Measurements from ENCODE around the gene ZBTB32. TPM values are rescaled to one million over a fixed set of nuclear protein-coding genes. Genes with fewer than 3 reads are reported as not detected.

Gene ZBTB32
- total RNA-seq, 1 donor from 2014 or later, result not detected

DNA sequence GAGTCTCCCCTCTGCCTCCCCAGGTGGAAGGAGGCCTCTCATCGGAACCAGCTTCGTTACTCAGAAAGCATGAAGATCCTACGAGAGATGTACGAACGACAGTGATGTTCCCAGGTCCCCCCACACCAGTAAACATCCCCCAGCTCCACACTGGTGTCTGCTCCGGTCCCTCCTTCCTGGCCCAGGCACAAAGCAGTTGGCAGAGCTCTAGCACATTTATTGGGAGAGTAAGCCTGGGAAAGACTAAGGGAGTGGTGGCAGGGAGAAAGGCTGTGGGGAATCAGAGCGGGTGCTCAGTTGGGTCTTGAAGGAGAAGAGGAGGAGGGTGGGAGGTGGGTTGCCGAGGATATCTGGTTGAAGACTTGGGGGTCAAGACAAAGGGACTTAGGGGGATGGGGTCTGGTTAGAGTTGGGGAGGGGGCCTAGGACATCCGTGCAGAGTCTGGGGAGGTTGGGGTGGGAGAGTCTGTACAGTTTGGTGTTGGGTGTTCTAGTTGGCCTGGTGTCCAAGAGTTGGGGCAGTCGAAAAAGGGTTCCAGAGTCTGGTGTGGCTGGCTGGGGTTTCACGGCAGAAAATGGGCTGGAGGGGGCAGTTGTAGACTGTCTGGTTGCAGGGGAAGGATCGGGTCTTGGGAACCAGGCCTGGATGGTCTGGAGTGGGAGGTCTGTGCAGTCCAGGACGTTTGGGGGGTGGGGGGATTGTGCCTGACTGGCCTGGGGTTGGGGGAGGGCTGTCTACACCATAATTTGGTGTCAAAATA is 50.2 kb downstream of the ZBTB32 start:
- Histone ChIP-seq H3K4me1 (ENCODE audit: insufficient read depth, low read length) (peaks cover 35% of the 10 kb centered on the region), H3K27ac (ENCODE audit: low read depth, low read length) (no peak overlapping the region), H3K27me3 (ENCODE audit: insufficient read depth, low read length) (no peaks in the 10 kb centered on the region), H4K20me1 (ENCODE audit: insufficient read depth, low read length) (peaks cover 21% of the 10 kb centered on the region), H2AFZ (ENCODE audit: low read depth, low read length) (no peak overlapping the region), H3K79me2 (ENCODE audit: insufficient read depth, low read length) (peaks cover 41% of the 10 kb centered on the region), H3K9ac (ENCODE audit: low read length) (no peak overlapping the region), H3K4me2 (ENCODE audit: low read length) (peak overlapping the region; percentile 96), H3K36me3 (ENCODE audit: insufficient read depth, low read length) (peaks cover 5% of the 10 kb centered on the region), H3K9me3 (ENCODE audit: insufficient read depth, low read depth, low read length) (no peaks in the 10 kb centered on the region), H3K4me3 (ENCODE audit: insufficient read depth, low read depth, low read length) (no peak overlapping the region)
- H3K4me1 Mint-ChIP-seq (ENCODE audit: low read depth, unreplicated experiment), result peaks cover 22% of the 10 kb centered on the region
- no peaks in the 10 kb centered on the region for H3K9me3 Mint-ChIP-seq (ENCODE audit: unreplicated experiment)
- TF ChIP-seq, protein P1, sequence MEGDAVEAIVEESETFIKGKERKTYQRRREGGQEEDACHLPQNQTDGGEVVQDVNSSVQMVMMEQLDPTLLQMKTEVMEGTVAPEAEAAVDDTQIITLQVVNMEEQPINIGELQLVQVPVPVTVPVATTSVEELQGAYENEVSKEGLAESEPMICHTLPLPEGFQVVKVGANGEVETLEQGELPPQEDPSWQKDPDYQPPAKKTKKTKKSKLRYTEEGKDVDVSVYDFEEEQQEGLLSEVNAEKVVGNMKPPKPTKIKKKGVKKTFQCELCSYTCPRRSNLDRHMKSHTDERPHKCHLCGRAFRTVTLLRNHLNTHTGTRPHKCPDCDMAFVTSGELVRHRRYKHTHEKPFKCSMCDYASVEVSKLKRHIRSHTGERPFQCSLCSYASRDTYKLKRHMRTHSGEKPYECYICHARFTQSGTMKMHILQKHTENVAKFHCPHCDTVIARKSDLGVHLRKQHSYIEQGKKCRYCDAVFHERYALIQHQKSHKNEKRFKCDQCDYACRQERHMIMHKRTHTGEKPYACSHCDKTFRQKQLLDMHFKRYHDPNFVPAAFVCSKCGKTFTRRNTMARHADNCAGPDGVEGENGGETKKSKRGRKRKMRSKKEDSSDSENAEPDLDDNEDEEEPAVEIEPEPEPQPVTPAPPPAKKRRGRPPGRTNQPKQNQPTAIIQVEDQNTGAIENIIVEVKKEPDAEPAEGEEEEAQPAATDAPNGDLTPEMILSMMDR (IDR thresholded peaks at IDR 0.05; ENCODE audit: insufficient read depth, low read depth, low read length), result no peak
- no peak for TF ChIP-seq EZH2 (IDR thresholded peaks at IDR 0.05; ENCODE audit: insufficient read depth, low read length)
- FAIRE-seq, result no peak
- H3K4me3 Mint-ChIP-seq (ENCODE audit: unreplicated experiment), result no peak overlapping the region
- peaks cover 2% of the 10 kb centered on the region for H3K27me3 Mint-ChIP-seq (ENCODE audit: low read depth, unreplicated experiment)
- no peak overlapping the region for H3K27ac Mint-ChIP-seq (ENCODE audit: unreplicated experiment)
- H3K36me3 Mint-ChIP-seq (ENCODE audit: low read depth, unreplicated experiment), result peaks cover 18% of the 10 kb centered on the region
- no peak for DNase-seq (ENCODE audit: low read depth)

DNA sequence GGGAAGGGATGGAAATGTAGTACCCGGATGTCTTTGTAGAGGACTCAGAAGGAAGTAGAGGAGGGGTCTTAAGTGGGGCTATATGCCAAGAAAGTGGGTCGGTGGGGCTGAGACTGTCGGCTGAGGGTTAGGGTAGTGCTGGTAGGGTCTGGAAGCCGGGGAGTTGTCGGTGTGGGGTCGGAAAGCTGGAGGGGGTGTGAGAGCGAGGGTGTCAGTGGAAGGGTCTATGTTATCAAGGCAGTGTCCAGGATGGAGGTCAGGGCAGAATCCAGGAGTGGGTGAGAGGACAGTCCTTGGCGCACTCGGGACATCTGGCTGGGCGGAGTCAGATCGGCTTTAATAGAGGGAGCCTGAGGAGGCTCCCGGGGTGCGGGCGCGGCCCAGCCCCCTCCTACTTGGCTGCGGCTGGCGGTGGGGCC is 50.8 kb downstream of the ZBTB32 start:
- Histone ChIP-seq H3K4me2 (ENCODE audit: low read length) (peak overlapping the region; percentile 96), H3K9ac (ENCODE audit: low read length) (peak overlapping the region; percentile 99), H4K20me1 (ENCODE audit: insufficient read depth, low read length) (peaks cover 20% of the 10 kb centered on the region), H3K9me3 (ENCODE audit: insufficient read depth, low read depth, low read length) (no peaks in the 10 kb centered on the region), H3K4me3 (ENCODE audit: insufficient read depth, low read depth, low read length) (peak overlapping the region; percentile 5), H3K27me3 (ENCODE audit: insufficient read depth, low read length) (no peaks in the 10 kb centered on the region), H3K79me2 (ENCODE audit: insufficient read depth, low read length) (peaks cover 41% of the 10 kb centered on the region), H3K27ac (ENCODE audit: low read depth, low read length) (peak overlapping the region; percentile 99), H3K36me3 (ENCODE audit: insufficient read depth, low read length) (peaks cover 5% of the 10 kb centered on the region), H3K4me1 (ENCODE audit: insufficient read depth, low read length) (peaks cover 35% of the 10 kb centered on the region), H2AFZ (ENCODE audit: low read depth, low read length) (no peak overlapping the region)
- TF ChIP-seq, protein P1 (IDR thresholded peaks at IDR 0.05; ENCODE audit: insufficient read depth, low read depth, low read length), result no peak
- DNase-seq (ENCODE audit: low read depth) (no peak), FAIRE-seq (no peak)
- peaks cover 2% of the 10 kb centered on the region for H3K27me3 Mint-ChIP-seq (ENCODE audit: low read depth, unreplicated experiment)
- H3K36me3 Mint-ChIP-seq (ENCODE audit: low read depth, unreplicated experiment), result peaks cover 20% of the 10 kb centered on the region
- H3K27ac Mint-ChIP-seq (ENCODE audit: unreplicated experiment), result no peak overlapping the region
- peaks cover 17% of the 10 kb centered on the region for H3K4me1 Mint-ChIP-seq (ENCODE audit: low read depth, unreplicated experiment)
- H3K4me3 Mint-ChIP-seq (ENCODE audit: unreplicated experiment), result no peak overlapping the region
- H3K9me3 Mint-ChIP-seq (ENCODE audit: unreplicated experiment), result no peaks in the 10 kb centered on the region
